Measurements from ENCODE around the gene MTHFD1L. TPM values are rescaled to one million over a fixed set of nuclear protein-coding genes. Genes with fewer than 3 reads are reported as not detected.

Gene MTHFD1L
- total RNA-seq, 1 experiment from 2014 or later: 47.8 TPM

GRCh38 chr6:151054306-151054705, 188.8 kb downstream of the MTHFD1L start:
- Mint-ChIP-seq H3K27me3 (ENCODE audit: unreplicated experiment) (no peaks in the 10 kb centered on the region), H3K27ac (ENCODE audit: unreplicated experiment) (peak overlapping the region; percentile 33)

GRCh38 chr6:151056230-151056907, 190.9 kb downstream of the MTHFD1L start:
- no peak for TF ChIP-seq CTCF (IDR thresholded peaks at IDR 0.05; ENCODE audit: unreplicated experiment)
- no peak for DNase-seq
- Mint-ChIP-seq H3K9me3 (ENCODE audit: low read depth, unreplicated experiment) (no peaks in the 10 kb centered on the region), H3K27ac (ENCODE audit: unreplicated experiment) (no peak overlapping the region), H3K36me3 (ENCODE audit: insufficient read depth, unreplicated experiment) (peaks cover 11% of the 10 kb centered on the region), H3K27me3 (ENCODE audit: unreplicated experiment) (no peaks in the 10 kb centered on the region), H3K4me3 (ENCODE audit: low read depth, unreplicated experiment) (no peak overlapping the region), H3K4me1 (ENCODE audit: low read depth, unreplicated experiment) (peaks cover 28% of the 10 kb centered on the region)
- intact Hi-C loops (cut with micrococcal nuclease; ENCODE audit: unreplicated experiment): no loop called here
- CTCF ChIA-PET: no interaction called here
- BruUV-seq (replicated peaks): no TSS peak

More at GRCh38 chr6:151054306-151054705, 188.8 kb downstream of the MTHFD1L start:
- Mint-ChIP-seq H3K4me1 (ENCODE audit: low read depth, unreplicated experiment) (peaks cover 12% of the 10 kb centered on the region), H3K9me3 (ENCODE audit: low read depth, unreplicated experiment) (no peaks in the 10 kb centered on the region), H3K36me3 (ENCODE audit: insufficient read depth, unreplicated experiment) (peaks cover 9% of the 10 kb centered on the region), H3K4me3 (ENCODE audit: low read depth, unreplicated experiment) (no peak overlapping the region)
- BruUV-seq (replicated peaks): no TSS peak
- DNase-seq: no peak
- intact Hi-C loops (cut with micrococcal nuclease; ENCODE audit: unreplicated experiment): no loop called here
- no peak for TF ChIP-seq CTCF (IDR thresholded peaks at IDR 0.05; ENCODE audit: unreplicated experiment)
- CTCF ChIA-PET: interaction anchor here (0.6 kb wide), 1 partner anchor 14 kb away, joined by 5 read pairs; no protein-coding TSS in a partner anchor

GRCh38 chr6:151057061-151057460, 191.6 kb downstream of the MTHFD1L start:
- no TSS peak for BruUV-seq (replicated peaks)
- H3K4me3 Mint-ChIP-seq (ENCODE audit: low read depth, unreplicated experiment): no peak overlapping the region
- peaks cover 4% of the 10 kb centered on the region for H3K36me3 Mint-ChIP-seq (ENCODE audit: insufficient read depth, unreplicated experiment)
- CTCF ChIA-PET: no interaction called here
- DNase-seq: no peak
- H3K27me3 Mint-ChIP-seq (ENCODE audit: unreplicated experiment): no peaks in the 10 kb centered on the region
- H3K27ac Mint-ChIP-seq (ENCODE audit: unreplicated experiment): no peak overlapping the region
- no peak for TF ChIP-seq CTCF (IDR thresholded peaks at IDR 0.05; ENCODE audit: unreplicated experiment)
- intact Hi-C loops (cut with micrococcal nuclease; ENCODE audit: unreplicated experiment): no loop called here
- H3K4me1 Mint-ChIP-seq (ENCODE audit: low read depth, unreplicated experiment): peaks cover 21% of the 10 kb centered on the region
- H3K9me3 Mint-ChIP-seq (ENCODE audit: low read depth, unreplicated experiment): no peaks in the 10 kb centered on the region

GRCh38 chr6:151058021-151058733, 192.7 kb downstream of the MTHFD1L start:
- no peak overlapping the region for H3K4me3 Mint-ChIP-seq (ENCODE audit: low read depth, unreplicated experiment)
- CTCF ChIA-PET: no interaction called here

More at GRCh38 chr6:151058021-151058733, 192.7 kb downstream of the MTHFD1L start:
- no peaks in the 10 kb centered on the region for H3K9me3 Mint-ChIP-seq (ENCODE audit: low read depth, unreplicated experiment)
- H3K4me1 Mint-ChIP-seq (ENCODE audit: low read depth, unreplicated experiment): peaks cover 18% of the 10 kb centered on the region
- intact Hi-C loops (cut with micrococcal nuclease; ENCODE audit: unreplicated experiment): no loop called here
- DNase-seq: no peak
- peaks cover 4% of the 10 kb centered on the region for H3K36me3 Mint-ChIP-seq (ENCODE audit: insufficient read depth, unreplicated experiment)
- H3K27me3 Mint-ChIP-seq (ENCODE audit: unreplicated experiment): no peaks in the 10 kb centered on the region
- no peak overlapping the region for H3K27ac Mint-ChIP-seq (ENCODE audit: unreplicated experiment)
- TF ChIP-seq CTCF (IDR thresholded peaks at IDR 0.05; ENCODE audit: unreplicated experiment): no peak
- BruUV-seq (replicated peaks): no TSS peak

All from Calu3 (cell line).